WTC11 (cell line): ENCODE data around the gene ARHGAP15. TPM values are rescaled to one million over a fixed set of nuclear protein-coding genes. Genes with fewer than 3 reads are reported as not detected.

Experiments
- ATAC-seq: fragments of 200-7000 bp; cut with Tn5 transposase; 2 replicates; pipeline ENCODE4 v1.10.0; 2021; ENCODE audit warnings: mild to moderate bottlenecking, moderate library complexity
- CTCF ChIA-PET: fragments of 300-600 bp; sonication (Branson Sonifier 250); formaldehyde crosslinking; loops from one replicate; lab custom pipeline; 2021; ENCODE audit warnings: antibody characterized with exemption; lab: Charles Lee
- POLR2A ChIA-PET: fragments of 350-600 bp; sonication (Branson Sonifier 250); formaldehyde crosslinking; loops from one replicate; lab custom pipeline; 2021; ENCODE audit warnings: antibody characterized with exemption; lab: Charles Lee
- DNase-seq: peaks from one replicate; pipeline ENCODE4 v3.0.0; 2021; ENCODE audit warnings: low spot score
- H3K27ac Mint-ChIP-seq: 2 replicates; pipeline ENCODE4 v1.8.0; 2021; ENCODE audit warnings: mixed read lengths
- H3K27me3 Mint-ChIP-seq: 2 replicates; pipeline ENCODE4 v1.8.0; 2021; ENCODE audit warnings: low read depth, mild to moderate bottlenecking, moderate library complexity, mixed read lengths
- H3K36me3 Mint-ChIP-seq: 2 replicates; pipeline ENCODE4 v1.8.0; 2021; ENCODE audit warnings: mixed read lengths
- H3K4me1 Mint-ChIP-seq: 2 replicates; pipeline ENCODE4 v1.8.0; 2022; ENCODE audit warnings: mixed read lengths
- H3K4me3 Mint-ChIP-seq: 2 replicates; pipeline ENCODE4 v1.8.0; 2021; ENCODE audit warnings: mild to moderate bottlenecking, moderate library complexity, mixed read lengths
- H3K9me3 Mint-ChIP-seq: 2 replicates; pipeline ENCODE4 v1.8.0; 2021; ENCODE audit warnings: mixed read lengths
- AFF4 ChIP-seq: sonication (generic); formaldehyde crosslinking; IDR thresholded peaks from 2 replicates; pipeline ENCODE4 v1.8.1; 2023; ENCODE audit warnings: mild to moderate bottlenecking, missing genetic modification reagents, borderline replicate concordance
- AR ChIP-seq: fragments of 250-450 bp; sonication (Bioruptor Pico); IDR thresholded peaks from 2 replicates; pipeline ENCODE4 v1.9.0; 2021; ENCODE audit warnings: mild to moderate bottlenecking
- ATF3 ChIP-seq: sonication (generic); formaldehyde crosslinking; conservative IDR thresholded peaks from 2 replicates; pipeline ENCODE4 v1.8.1; 2022; ENCODE audit warnings: mild to moderate bottlenecking, missing genetic modification reagents
- CBFB ChIP-seq: sonication (generic); formaldehyde crosslinking; IDR thresholded peaks from 2 replicates; pipeline ENCODE4 v1.8.1; 2022; ENCODE audit warnings: mild to moderate bottlenecking, low read depth, missing genetic modification reagents
- ERG ChIP-seq: fragments of 250-450 bp; sonication (Bioruptor Pico); IDR thresholded peaks from 2 replicates; pipeline ENCODE4 v1.8.0; 2021; ENCODE audit warnings: mild to moderate bottlenecking
- FOXK1 ChIP-seq: sonication (generic); formaldehyde crosslinking; IDR thresholded peaks from 2 replicates; pipeline ENCODE4 v1.8.0; 2022; ENCODE audit warnings: mild to moderate bottlenecking, moderate library complexity, missing genetic modification reagents
- FOXP4 ChIP-seq: sonication (generic); formaldehyde crosslinking; IDR thresholded peaks from 2 replicates; pipeline ENCODE4 v1.8.0; 2022; ENCODE audit warnings: mild to moderate bottlenecking, missing genetic modification reagents
- GRHL2 ChIP-seq: fragments of 250-450 bp; sonication (Bioruptor Pico); IDR thresholded peaks from 2 replicates; pipeline ENCODE4 v1.8.0; 2022; ENCODE audit warnings: mild to moderate bottlenecking, moderate library complexity; ENCODE audit not compliant: insufficient replicate concordance, severe bottlenecking
- IRF1 ChIP-seq: sonication (generic); formaldehyde crosslinking; IDR thresholded peaks from 2 replicates; pipeline ENCODE4 v1.8.0; 2023; ENCODE audit warnings: missing genetic modification reagents
- JAZF1 ChIP-seq: fragments of 250-450 bp; sonication (Bioruptor Pico); IDR thresholded peaks from 2 replicates; pipeline ENCODE4 v1.9.0; 2021; ENCODE audit warnings: moderate library complexity, mild to moderate bottlenecking, inconsistent platforms
- NFATC4 ChIP-seq: fragments of 250-450 bp; sonication (Bioruptor Pico); IDR thresholded peaks from 2 replicates; pipeline ENCODE4 v1.9.0; 2021; ENCODE audit warnings: mild to moderate bottlenecking
- NR2C2 ChIP-seq: sonication (generic); formaldehyde crosslinking; IDR thresholded peaks from 2 replicates; pipeline ENCODE4 v1.8.0; 2022; ENCODE audit warnings: mild to moderate bottlenecking, missing genetic modification reagents
- RORB ChIP-seq: fragments of 250-450 bp; sonication (Bioruptor Pico); IDR thresholded peaks from 2 replicates; pipeline ENCODE4 v1.9.0; 2021; ENCODE audit warnings: mild to moderate bottlenecking
- SP1 ChIP-seq: sonication (generic); formaldehyde crosslinking; conservative IDR thresholded peaks from 2 replicates; pipeline ENCODE4 v1.8.1; 2022; ENCODE audit warnings: missing genetic modification reagents
- USF2 ChIP-seq: sonication (generic); formaldehyde crosslinking; IDR thresholded peaks from 2 replicates; pipeline ENCODE4 v1.8.1; 2023; ENCODE audit warnings: mild to moderate bottlenecking, missing genetic modification reagents, moderate library complexity
- ZNF138 ChIP-seq: sonication (generic); formaldehyde crosslinking; conservative IDR thresholded peaks from 2 replicates; pipeline ENCODE4 v1.8.1; 2022; ENCODE audit warnings: mild to moderate bottlenecking, moderate library complexity, missing genetic modification reagents
- ZNF423 ChIP-seq: fragments of 250-450 bp; sonication (Bioruptor Pico); IDR thresholded peaks from 2 replicates; pipeline ENCODE4 v2.1.2; 2022; ENCODE audit warnings: mild to moderate bottlenecking, moderate library complexity
- ZNF425 ChIP-seq: fragments of 250-450 bp; sonication (Bioruptor Pico); conservative IDR thresholded peaks from 2 replicates; pipeline ENCODE4 v1.9.0; 2021; ENCODE audit warnings: mild to moderate bottlenecking
- ZNF512 ChIP-seq: sonication (generic); formaldehyde crosslinking; IDR thresholded peaks from 2 replicates; pipeline ENCODE4 v1.8.1; 2022; ENCODE audit warnings: missing genetic modification reagents, borderline replicate concordance
- total RNA-seq: library from RNA; stranded (reverse); gene quantifications from 3 replicates; pipeline ENCODE4 v1.2.3, GENCODE V29; 2021

Gene ARHGAP15
- total RNA-seq, 1 experiment from 2014 or later: 0.28 TPM

- TF ChIP-seq AR (no peak), SP1 (CRISPR knock-in tag) (no peak)
These were observed 54.7 kb downstream of the ARHGAP15 start (continued) for GRCh38 chr2:143183804-143184463.

GRCh38 chr2:143186876-143187275 is 57.7 kb downstream of the ARHGAP15 start:
- peaks cover 6% of the 10 kb centered on the region; the same call in 1 of the 2 replicates for H3K4me1 Mint-ChIP-seq
- POLR2A ChIA-PET: no interaction called here
- TF ChIP-seq AFF4 (CRISPR knock-in tag): no peak
- no peak for TF ChIP-seq USF2
- no peak for TF ChIP-seq ZNF138
- TF ChIP-seq GRHL2 (CRISPR knock-in tag): no peak
- no peak for TF ChIP-seq ZNF423 (CRISPR knock-in tag)
- no peak for TF ChIP-seq ZNF425 (CRISPR knock-in tag)
- TF ChIP-seq IRF1 (CRISPR knock-in tag): no peak
- TF ChIP-seq ATF3: no peak
- TF ChIP-seq NFATC4 (CRISPR knock-in tag): no peak
- no peak for TF ChIP-seq CBFB (CRISPR knock-in tag)
- TF ChIP-seq ERG: no peak
- TF ChIP-seq RORB (CRISPR knock-in tag): no peak
- TF ChIP-seq JAZF1 (CRISPR knock-in tag): no peak
- no peak for TF ChIP-seq FOXK1 (CRISPR knock-in tag)
- no peak for TF ChIP-seq ZNF512 (CRISPR knock-in tag)
- no peak for TF ChIP-seq FOXP4 (CRISPR knock-in tag)
- TF ChIP-seq NR2C2: no peak

More at GRCh38 chr2:143186876-143187275, 57.7 kb downstream of the ARHGAP15 start:
- Mint-ChIP-seq H3K27me3 (no peaks in the 10 kb centered on the region), H3K36me3 (no peaks in the 10 kb centered on the region), H3K4me3 (no peak overlapping the region), H3K27ac (no peak overlapping the region), H3K9me3 (peaks cover under 1% of the 10 kb centered on the region; the same call in 1 of the 2 replicates)
- CTCF ChIA-PET: interaction anchor here (1.7 kb wide), 1 partner anchor 152 kb away, joined by 6 read pairs; no protein-coding TSS in a partner anchor
- ATAC-seq (no peak), DNase-seq (no peak)
